Adrenal gland (tissue), 5 donors: Measurements from ENCODE around the gene MYH6.

Experiments
- CTCF ChIP-seq, 6 experiments: fragments of 450-650 bp in 4 of 6; fragments of 200-600 bp in 2 of 6; sonication (generic) in 1 of 6; IDR thresholded peaks; 1 replicate in 5 of 6; 2 replicates in 1 of 6; pipeline versions ENCODE4 v1.5.1 to v1.8.0; 2016 to 2021; ENCODE audit warnings: antibody characterized with exemption in 6 of 6, mild to moderate bottlenecking in 2 of 6, moderate library complexity in 1 of 6
- POLR2A ChIP-seq, 2 donors: fragments of 450-650 bp; IDR thresholded peaks; one replicate each; pipeline ENCODE4 v1.6.1; 2017; ENCODE audit warnings: antibody characterized with exemption in 2 of 2, mild to moderate bottlenecking in 2 of 2, moderate library complexity in 1 of 2
- donor health status: DM: no; HTN: no; CAD: no.

GRCh38 chr14:23399591-23399990 lies 8.5 kb downstream of the MYH6 start:
- no peak for TF ChIP-seq CTCF (IDR thresholded peaks at IDR 0.05)
- TF ChIP-seq POLR2A (IDR thresholded peaks at IDR 0.05) = no peak
